ENCODE measurements around the gene GAGE12E.
"Not testable (repeated sequence)": the region's sequence is repeated elsewhere in the genome, so short reads cannot be mapped to it uniquely, and the experiment has no call there.

DNA sequence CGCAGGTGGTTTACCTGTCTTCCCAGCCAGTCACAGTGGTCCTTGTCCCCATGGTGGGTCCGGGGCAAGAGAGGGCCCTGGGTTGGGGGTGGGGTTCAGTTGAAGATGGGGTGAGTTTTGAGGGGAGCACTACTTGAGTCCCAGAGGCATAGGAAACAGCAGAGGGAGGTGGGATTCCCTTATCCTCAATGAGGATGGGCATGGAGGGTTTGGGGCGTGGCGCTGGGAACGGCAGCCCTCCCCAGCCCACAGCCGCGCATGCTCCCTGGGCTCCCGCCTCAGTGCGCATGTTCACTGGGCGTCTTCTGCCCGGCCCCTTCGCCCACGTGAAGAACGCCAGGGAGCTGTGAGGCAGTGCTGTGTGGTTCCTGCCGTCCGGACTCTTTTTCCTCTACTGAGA lies 28.6 kb downstream of the GAGE12E start, which contains the start of gene GAGE12H:
- TF ChIP-seq, protein P1, sequence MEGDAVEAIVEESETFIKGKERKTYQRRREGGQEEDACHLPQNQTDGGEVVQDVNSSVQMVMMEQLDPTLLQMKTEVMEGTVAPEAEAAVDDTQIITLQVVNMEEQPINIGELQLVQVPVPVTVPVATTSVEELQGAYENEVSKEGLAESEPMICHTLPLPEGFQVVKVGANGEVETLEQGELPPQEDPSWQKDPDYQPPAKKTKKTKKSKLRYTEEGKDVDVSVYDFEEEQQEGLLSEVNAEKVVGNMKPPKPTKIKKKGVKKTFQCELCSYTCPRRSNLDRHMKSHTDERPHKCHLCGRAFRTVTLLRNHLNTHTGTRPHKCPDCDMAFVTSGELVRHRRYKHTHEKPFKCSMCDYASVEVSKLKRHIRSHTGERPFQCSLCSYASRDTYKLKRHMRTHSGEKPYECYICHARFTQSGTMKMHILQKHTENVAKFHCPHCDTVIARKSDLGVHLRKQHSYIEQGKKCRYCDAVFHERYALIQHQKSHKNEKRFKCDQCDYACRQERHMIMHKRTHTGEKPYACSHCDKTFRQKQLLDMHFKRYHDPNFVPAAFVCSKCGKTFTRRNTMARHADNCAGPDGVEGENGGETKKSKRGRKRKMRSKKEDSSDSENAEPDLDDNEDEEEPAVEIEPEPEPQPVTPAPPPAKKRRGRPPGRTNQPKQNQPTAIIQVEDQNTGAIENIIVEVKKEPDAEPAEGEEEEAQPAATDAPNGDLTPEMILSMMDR (IDR thresholded peaks at IDR 0.05; ENCODE audit: borderline replicate concordance, extremely low read depth, low read length, poor library complexity, severe bottlenecking): not testable (repeated sequence)
- not testable (repeated sequence) for TF ChIP-seq EZH2 (IDR thresholded peaks at IDR 0.05; ENCODE audit: borderline replicate concordance, low read depth, low read length, severe bottlenecking)
